Epithelial cell of esophagus (primary cell): ENCODE results near the gene PHF24.
A peak's percentile ranks its signal among the peaks of the same experiment; 100 is the strongest.
"Not testable (repeated sequence)": the region's sequence is repeated elsewhere in the genome, so short reads cannot be mapped to it uniquely, and the experiment has no call there.

Source experiments
- DNase-seq: peaks from one replicate; pipeline ENCODE4 v3.0.0; 2010; ENCODE audit warnings: low read depth
- H3K4me3 ChIP-seq: 2 replicates; pipeline ENCODE4 v1.5.1; 2011; ENCODE audit warnings: mild to moderate bottlenecking, low read length, control low read depth
- TF ChIP-seq, protein P1 (sequence below): IDR thresholded peaks from 2 replicates; pipeline ENCODE4 v1.5.1; 2011; ENCODE audit warnings: low read depth, mild to moderate bottlenecking, low read length, control low read depth, inconsistent platforms; ENCODE audit not compliant: insufficient read depth; ENCODE audit errors: missing control alignments

The PHF24 gene

DNA sequence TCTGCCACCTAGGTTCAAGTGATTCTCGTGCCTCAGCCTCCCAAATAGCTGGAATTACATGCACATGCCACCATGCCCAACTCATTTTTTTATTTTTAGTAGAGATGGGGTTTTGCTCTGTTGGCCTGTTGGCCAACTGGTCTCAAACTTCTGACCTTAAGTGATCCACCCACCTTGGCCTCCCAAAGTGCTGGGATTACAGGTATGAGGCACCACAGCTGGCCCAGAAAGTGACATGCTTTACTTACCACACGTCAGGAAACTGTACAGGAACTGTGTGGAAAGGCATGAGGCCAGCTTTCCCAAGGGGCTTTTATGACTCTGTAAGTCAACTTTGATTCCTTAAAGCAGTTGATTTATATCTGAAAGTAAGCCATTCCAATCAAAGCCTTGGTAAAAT lies 56.4 kb downstream of the PHF24 start:
- no peak for DNase-seq
- TF ChIP-seq, protein P1, sequence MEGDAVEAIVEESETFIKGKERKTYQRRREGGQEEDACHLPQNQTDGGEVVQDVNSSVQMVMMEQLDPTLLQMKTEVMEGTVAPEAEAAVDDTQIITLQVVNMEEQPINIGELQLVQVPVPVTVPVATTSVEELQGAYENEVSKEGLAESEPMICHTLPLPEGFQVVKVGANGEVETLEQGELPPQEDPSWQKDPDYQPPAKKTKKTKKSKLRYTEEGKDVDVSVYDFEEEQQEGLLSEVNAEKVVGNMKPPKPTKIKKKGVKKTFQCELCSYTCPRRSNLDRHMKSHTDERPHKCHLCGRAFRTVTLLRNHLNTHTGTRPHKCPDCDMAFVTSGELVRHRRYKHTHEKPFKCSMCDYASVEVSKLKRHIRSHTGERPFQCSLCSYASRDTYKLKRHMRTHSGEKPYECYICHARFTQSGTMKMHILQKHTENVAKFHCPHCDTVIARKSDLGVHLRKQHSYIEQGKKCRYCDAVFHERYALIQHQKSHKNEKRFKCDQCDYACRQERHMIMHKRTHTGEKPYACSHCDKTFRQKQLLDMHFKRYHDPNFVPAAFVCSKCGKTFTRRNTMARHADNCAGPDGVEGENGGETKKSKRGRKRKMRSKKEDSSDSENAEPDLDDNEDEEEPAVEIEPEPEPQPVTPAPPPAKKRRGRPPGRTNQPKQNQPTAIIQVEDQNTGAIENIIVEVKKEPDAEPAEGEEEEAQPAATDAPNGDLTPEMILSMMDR, result no peak
- H3K4me3 ChIP-seq, result no peak overlapping the region

DNA sequence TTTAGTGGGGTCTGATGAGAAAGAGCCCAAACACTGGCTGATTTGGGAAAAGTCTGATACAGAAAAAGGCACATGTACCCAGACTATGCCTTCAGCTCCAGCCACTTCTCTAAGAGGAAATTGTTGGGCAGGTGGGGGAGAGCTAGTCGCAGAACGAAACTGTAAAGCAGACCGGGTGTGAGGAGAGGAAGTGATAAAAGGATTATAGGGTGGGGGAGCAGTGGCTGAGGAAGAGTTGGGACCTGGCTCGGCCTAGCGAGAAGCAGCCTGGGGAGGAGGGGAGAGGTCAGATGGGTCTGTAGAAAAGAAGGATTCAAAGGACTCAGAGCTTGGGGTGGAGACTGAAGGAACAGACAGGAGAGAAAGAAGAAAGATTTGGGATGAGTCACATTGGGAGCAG lies 65.4 kb downstream of the PHF24 start:
- H3K4me3 ChIP-seq, DNase-seq: not testable (repeated sequence)

DNA sequence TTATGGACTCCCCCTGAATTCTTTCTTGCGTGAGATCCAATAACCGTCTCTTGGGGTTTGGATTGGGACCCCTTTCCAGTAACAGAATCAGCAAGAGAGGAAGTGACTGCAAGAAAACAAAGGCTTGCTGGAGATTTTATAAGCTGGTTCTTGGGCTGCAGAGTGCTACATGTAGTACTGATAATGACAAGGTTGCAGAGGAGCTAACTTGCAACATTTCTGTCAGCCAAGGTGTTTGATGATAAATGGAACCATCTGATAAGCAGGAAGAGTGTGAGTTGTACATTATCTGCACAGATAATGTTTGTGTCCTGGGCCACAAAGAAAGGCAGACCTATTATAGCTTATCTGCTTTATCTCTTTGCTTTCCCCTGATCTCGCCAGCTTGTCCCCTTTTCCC lies 68.6 kb downstream of the PHF24 start:
- no peak for DNase-seq
- H3K4me3 ChIP-seq, result no peak overlapping the region
- TF ChIP-seq, protein P1, result no peak

DNA sequence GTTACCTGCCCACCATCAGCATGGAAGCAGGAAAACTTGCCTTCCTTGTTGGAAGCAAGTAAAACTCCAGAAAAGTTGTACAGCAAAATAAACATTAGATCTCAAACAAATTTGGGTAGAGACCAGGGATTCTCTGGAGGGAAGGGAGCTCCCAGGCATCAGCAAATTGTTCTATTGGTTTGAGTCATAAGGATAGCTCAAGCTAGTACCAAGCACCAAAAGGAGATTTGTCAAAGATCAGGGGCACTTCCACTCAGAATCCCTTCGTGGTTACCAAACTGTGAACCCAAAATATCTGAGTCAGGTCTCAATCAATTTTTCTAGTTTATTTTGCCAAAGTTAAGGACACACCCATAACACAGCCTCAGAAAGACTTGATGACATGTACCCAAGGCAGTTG lies 69.3 kb downstream of the PHF24 start:
- DNase-seq, result no peak
- H3K4me3 ChIP-seq, result no peak overlapping the region
- TF ChIP-seq, protein P1, result no peak

DNA sequence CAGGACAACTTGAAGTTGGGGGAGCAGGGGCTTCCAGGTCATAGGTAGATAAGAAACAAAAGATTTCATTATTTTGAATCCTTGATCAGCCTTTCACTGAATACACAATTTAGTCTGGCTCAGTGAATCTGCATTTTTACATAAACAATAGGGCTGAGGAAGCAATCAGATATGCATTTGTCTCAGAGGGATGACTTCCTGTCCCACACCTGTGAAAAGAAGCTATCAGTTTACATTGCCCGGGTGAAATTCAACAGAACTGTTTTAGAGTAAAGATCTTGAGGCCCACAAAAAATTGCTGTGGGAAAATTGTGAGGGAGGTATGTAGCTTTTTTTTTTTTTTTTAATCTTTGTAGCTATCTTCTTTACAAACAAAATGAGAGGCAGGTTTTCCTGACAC lies 69.8 kb downstream of the PHF24 start:
- H3K4me3 ChIP-seq, result no peak overlapping the region
- TF ChIP-seq, protein P1, result no peak
- DNase-seq, result no peak

DNA sequence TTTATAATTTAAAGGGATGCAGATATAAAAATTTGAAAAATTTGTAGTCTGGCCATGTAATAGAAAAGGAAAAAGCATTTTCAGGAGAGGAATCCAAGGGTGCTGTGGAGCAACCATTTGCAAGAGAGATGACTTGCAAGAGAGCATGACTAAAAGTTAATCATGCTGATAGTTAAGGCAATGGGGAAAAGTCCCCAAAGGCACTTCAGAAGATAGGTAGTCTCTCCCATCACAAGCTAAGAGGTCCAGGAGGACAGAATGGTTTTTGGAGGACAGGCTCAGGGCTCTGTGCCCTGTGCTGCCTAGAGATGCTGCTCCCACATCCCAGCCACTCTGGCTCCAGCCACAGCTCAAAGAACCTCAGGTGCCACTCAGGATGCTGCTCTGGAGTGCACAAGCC lies 70.3 kb downstream of the PHF24 start:
- H3K4me3 ChIP-seq, result no peak overlapping the region
- TF ChIP-seq, protein P1, result no peak
- DNase-seq, result peak; percentile 80

DNA sequence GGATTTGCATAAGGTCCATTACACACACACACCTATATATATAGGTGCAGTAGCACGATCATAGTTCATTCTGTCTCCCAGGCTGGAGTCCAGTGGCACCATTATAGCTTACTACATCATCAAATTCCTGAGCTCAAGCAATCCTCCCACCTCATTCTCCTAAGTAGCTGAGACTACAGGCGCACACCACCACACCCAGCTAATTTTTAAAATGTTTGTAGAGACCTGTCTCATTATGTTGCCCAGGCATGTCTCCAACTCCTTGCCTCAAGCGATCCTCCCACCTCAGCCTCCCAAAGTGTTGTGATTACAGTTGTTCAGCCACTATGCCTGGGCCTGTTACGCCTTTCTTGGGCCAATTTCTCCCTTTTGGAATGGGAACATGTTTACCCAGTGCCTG lies 71.2 kb downstream of the PHF24 start:
- peak; percentile 81 for DNase-seq
- TF ChIP-seq, protein P1, result no peak
- no peak overlapping the region for H3K4me3 ChIP-seq

DNA sequence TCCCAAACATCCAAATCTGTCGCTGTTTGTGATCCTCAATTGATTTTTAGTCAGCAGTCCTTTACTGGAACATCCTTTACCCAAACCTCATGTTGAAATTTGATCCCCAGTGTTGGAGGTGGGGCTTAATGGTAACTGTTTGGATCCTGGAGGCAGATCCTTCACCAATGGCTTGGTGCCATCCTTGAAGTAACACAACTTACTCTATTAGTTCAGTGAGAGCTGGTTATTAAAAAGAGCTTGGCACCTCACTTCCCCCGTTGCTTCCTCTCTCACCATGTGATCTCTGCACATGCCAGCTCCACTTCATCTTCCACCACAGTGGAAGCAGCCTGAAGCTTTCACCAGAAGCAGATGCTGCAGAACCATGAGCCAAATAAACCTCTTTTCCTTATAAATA lies 71.8 kb downstream of the PHF24 start:
- TF ChIP-seq, protein P1, result no peak
- no peak for DNase-seq
- no peak overlapping the region for H3K4me3 ChIP-seq
